OCI-LY7 (cell line): Measurements from ENCODE around the gene SMIM44.

Source experiments
- EZH2phosphoT487 ChIP-seq: fragments of 200-600 bp; sonication (generic); IDR thresholded peaks from 2 replicates; pipeline ENCODE4 v1.6.1; 2018; ENCODE audit warnings: low read depth, borderline replicate concordance, mild to moderate bottlenecking, mixed run types, antibody characterized with exemption, low read length, moderate library complexity, mixed read lengths
- TF ChIP-seq, protein P1 (sequence below): fragments of 200-600 bp; sonication (generic); conservative IDR thresholded peaks from 2 replicates; pipeline ENCODE4 v1.5.1; 2014; ENCODE audit warnings: mild to moderate bottlenecking, antibody characterized with exemption, low read length, moderate library complexity, mixed read lengths

DNA sequence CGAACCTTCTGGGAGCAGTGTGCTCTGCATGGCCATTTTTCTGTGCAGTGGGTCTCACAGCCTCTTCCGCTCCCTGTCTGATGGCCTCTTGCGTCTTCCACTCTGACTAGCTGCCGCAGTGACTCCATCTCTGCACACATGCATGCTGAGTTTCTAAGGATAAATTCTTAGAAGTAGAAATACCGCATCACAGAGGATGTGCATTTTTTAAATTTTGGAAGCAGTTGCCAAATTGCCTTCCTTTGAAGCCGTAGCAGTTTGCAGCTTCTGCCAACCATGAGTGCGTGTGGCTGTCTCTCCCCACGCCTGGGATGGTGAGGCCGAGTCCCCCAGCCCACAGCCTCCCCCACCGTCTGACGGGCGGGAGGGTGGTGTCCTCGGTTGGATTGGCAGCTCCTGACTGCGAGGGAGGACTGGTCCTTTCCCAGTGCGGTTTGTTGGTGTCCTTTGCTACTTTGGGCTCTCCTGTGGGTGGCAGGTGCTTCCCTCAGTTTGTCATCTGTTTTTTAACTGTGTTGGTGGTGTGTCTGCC is 32.7 kb upstream of the SMIM44 start:
- TF ChIP-seq, protein P1, sequence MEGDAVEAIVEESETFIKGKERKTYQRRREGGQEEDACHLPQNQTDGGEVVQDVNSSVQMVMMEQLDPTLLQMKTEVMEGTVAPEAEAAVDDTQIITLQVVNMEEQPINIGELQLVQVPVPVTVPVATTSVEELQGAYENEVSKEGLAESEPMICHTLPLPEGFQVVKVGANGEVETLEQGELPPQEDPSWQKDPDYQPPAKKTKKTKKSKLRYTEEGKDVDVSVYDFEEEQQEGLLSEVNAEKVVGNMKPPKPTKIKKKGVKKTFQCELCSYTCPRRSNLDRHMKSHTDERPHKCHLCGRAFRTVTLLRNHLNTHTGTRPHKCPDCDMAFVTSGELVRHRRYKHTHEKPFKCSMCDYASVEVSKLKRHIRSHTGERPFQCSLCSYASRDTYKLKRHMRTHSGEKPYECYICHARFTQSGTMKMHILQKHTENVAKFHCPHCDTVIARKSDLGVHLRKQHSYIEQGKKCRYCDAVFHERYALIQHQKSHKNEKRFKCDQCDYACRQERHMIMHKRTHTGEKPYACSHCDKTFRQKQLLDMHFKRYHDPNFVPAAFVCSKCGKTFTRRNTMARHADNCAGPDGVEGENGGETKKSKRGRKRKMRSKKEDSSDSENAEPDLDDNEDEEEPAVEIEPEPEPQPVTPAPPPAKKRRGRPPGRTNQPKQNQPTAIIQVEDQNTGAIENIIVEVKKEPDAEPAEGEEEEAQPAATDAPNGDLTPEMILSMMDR = no peak
- no peak for TF ChIP-seq EZH2phosphoT487
